Measurements from ENCODE around the gene CDKAL1.

Gene CDKAL1

DNA sequence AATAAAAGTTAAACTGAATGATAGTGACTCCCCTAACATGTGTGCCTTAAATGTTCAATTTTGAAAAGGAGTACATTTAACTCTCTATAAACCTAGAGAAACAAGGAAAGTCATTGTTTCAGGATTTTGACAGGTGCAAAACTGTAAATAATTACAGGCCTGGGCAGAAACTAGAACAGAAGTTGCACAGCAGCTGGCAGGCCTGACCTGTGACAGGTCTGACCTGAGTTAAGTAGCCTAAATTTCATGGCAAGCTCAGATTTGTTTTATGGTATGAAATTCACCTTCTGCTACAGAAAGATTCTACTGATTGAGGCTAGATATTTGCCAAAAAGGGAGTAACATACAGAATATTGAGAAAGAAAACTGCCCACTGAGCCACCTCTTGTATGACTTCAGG lies 166.1 kb downstream of the CDKAL1 start:
- H3K4me1 ChIP-seq (ENCODE audit: low read length): peaks cover 11% of the 10 kb centered on the region
- H3K36me3 ChIP-seq (replicated peaks; ENCODE audit: low read depth, low read length): no peaks in the 10 kb centered on the region
- no peak overlapping the region for H3K4me2 ChIP-seq (ENCODE audit: low read length)
- H3K9ac ChIP-seq (ENCODE audit: low read length): no peak overlapping the region
- H3K4me3 ChIP-seq (ENCODE audit: low read length): no peak overlapping the region
- H3K27me3 ChIP-seq (ENCODE audit: low read depth, low read length): no peaks in the 10 kb centered on the region
- H2AFZ ChIP-seq (ENCODE audit: low read depth, low read length): no peak overlapping the region
- TF ChIP-seq, protein P1, sequence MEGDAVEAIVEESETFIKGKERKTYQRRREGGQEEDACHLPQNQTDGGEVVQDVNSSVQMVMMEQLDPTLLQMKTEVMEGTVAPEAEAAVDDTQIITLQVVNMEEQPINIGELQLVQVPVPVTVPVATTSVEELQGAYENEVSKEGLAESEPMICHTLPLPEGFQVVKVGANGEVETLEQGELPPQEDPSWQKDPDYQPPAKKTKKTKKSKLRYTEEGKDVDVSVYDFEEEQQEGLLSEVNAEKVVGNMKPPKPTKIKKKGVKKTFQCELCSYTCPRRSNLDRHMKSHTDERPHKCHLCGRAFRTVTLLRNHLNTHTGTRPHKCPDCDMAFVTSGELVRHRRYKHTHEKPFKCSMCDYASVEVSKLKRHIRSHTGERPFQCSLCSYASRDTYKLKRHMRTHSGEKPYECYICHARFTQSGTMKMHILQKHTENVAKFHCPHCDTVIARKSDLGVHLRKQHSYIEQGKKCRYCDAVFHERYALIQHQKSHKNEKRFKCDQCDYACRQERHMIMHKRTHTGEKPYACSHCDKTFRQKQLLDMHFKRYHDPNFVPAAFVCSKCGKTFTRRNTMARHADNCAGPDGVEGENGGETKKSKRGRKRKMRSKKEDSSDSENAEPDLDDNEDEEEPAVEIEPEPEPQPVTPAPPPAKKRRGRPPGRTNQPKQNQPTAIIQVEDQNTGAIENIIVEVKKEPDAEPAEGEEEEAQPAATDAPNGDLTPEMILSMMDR (IDR thresholded peaks at IDR 0.05; ENCODE audit: low read depth, low read length): no peak
- no peak for TF ChIP-seq EZH2phosphoT487 (IDR thresholded peaks at IDR 0.05; ENCODE audit: low read depth)
- H4K20me1 ChIP-seq (ENCODE audit: insufficient read depth, low read length): no peaks in the 10 kb centered on the region
- H3K79me2 ChIP-seq (ENCODE audit: low read length): 0 out of 2 replicates have a peak, but pooled peaks cover 3% of the 10 kb centered on the region
- no peak overlapping the region for H3K27ac ChIP-seq (ENCODE audit: low read length)
- H3K9me3 ChIP-seq (ENCODE audit: insufficient read depth, low read length): no peaks in the 10 kb centered on the region

DNA sequence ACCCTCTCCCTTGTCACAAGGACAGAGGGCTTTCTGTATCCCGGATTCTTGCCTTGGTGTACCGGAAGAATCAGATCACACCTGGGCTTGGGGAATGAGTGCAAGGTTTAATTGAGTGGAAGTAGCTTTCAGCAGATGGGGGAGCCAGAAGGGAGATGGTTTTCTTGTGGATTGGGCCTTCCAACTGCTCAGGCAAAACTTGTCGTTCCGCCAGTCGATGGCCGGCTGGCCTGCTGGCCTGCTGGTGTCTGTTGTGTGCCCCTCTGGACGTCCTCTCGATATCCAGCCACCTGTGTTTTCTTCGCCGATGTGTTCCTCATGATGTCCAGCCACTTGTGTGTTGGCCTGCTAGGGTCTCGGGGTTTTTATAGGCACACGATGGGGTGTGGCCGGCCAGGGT lies 168.1 kb downstream of the CDKAL1 start:
- Histone ChIP-seq H3K4me3 (ENCODE audit: low read length) (no peak overlapping the region), H3K9me3 (ENCODE audit: insufficient read depth, low read length) (no peaks in the 10 kb centered on the region), H3K79me2 (ENCODE audit: low read length) (0 out of 2 replicates have a peak, but pooled peaks cover 3% of the 10 kb centered on the region), H3K27ac (ENCODE audit: low read length) (no peak overlapping the region), H2AFZ (ENCODE audit: low read depth, low read length) (no peak overlapping the region), H4K20me1 (ENCODE audit: insufficient read depth, low read length) (no peaks in the 10 kb centered on the region), H3K27me3 (ENCODE audit: low read depth, low read length) (no peaks in the 10 kb centered on the region), H3K36me3 (replicated peaks; ENCODE audit: low read depth, low read length) (no peaks in the 10 kb centered on the region), H3K9ac (ENCODE audit: low read length) (no peak overlapping the region), H3K4me1 (ENCODE audit: low read length) (peaks cover 11% of the 10 kb centered on the region), H3K4me2 (ENCODE audit: low read length) (no peak overlapping the region)
- TF ChIP-seq, protein P1 (IDR thresholded peaks at IDR 0.05; ENCODE audit: low read depth, low read length): no peak
- no peak for TF ChIP-seq EZH2phosphoT487 (IDR thresholded peaks at IDR 0.05; ENCODE audit: low read depth)

DNA sequence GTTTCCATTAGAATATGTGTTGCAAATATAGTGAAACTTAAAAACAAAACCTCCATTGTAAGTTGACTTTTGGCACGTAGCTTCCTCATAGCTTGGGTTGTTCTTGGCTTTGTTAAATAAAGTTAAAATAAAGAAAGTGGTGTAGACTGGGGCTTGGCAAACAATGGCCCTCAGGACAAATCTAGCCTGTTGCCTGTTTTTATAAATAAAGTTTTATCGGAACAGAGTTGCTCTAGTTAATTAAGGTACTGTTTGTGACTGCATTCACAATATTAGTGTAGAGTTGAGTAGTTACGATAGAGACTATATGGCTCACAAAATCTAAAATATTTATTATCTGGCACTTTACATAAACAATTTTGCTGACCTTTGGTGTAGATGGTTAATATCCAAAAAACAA lies 168.8 kb downstream of the CDKAL1 start:
- no peaks in the 10 kb centered on the region for H3K9me3 ChIP-seq (ENCODE audit: insufficient read depth, low read length)
- H2AFZ ChIP-seq (ENCODE audit: low read depth, low read length): no peak overlapping the region
- H3K4me1 ChIP-seq (ENCODE audit: low read length): peaks cover 11% of the 10 kb centered on the region
- 0 out of 2 replicates have a peak, but pooled peaks cover 3% of the 10 kb centered on the region for H3K79me2 ChIP-seq (ENCODE audit: low read length)
- no peaks in the 10 kb centered on the region for H3K27me3 ChIP-seq (ENCODE audit: low read depth, low read length)
- H4K20me1 ChIP-seq (ENCODE audit: insufficient read depth, low read length): no peaks in the 10 kb centered on the region
- no peak overlapping the region for H3K27ac ChIP-seq (ENCODE audit: low read length)
- H3K36me3 ChIP-seq (replicated peaks; ENCODE audit: low read depth, low read length): no peaks in the 10 kb centered on the region
- no peak overlapping the region for H3K4me2 ChIP-seq (ENCODE audit: low read length)
- no peak overlapping the region for H3K4me3 ChIP-seq (ENCODE audit: low read length)
- H3K9ac ChIP-seq (ENCODE audit: low read length): no peak overlapping the region
- TF ChIP-seq EZH2phosphoT487 (IDR thresholded peaks at IDR 0.05; ENCODE audit: low read depth): no peak
- TF ChIP-seq, protein P1 (IDR thresholded peaks at IDR 0.05; ENCODE audit: low read depth, low read length): no peak

DNA sequence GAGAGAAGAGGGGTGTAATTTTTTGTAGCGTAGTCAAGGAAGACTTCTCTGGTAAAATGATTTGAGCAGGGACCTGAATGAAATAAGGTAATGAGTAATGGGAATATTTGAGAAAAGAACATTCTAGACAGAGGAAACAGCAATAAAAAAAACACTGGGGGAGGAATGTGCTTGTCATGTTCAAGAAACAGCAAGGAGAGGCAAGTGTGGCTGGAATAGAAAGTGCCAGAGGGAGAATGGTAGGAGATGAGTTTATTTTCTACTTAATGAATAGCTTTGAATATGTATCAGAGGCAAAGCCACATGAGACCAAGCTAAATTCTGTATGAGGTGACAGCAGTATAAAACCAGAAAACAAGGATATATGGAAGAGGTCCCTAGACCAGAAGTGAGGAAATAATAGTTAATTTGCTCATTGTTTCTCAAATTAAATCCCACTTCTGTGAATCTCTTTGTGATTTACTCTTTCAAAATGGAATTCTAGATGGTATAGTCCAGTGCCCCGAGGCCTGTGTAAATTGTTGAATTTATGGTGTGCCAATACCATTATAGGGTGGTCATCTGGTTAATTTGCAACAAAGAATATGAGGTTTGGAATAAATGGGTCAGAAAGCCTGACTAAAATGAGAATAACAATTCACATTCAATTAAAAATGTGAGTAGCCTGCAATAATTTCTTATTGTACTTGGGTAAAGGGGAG lies 170.2 kb downstream of the CDKAL1 start:
- H3K9me3 ChIP-seq (ENCODE audit: insufficient read depth, low read length): no peaks in the 10 kb centered on the region
- no peaks in the 10 kb centered on the region for H3K27me3 ChIP-seq (ENCODE audit: low read depth, low read length)
- no peak overlapping the region for H3K9ac ChIP-seq (ENCODE audit: low read length)
- no peaks in the 10 kb centered on the region for H3K79me2 ChIP-seq (ENCODE audit: low read length)
- H3K4me2 ChIP-seq (ENCODE audit: low read length): no peak overlapping the region
- no peaks in the 10 kb centered on the region for H3K36me3 ChIP-seq (replicated peaks; ENCODE audit: low read depth, low read length)
- H4K20me1 ChIP-seq (ENCODE audit: insufficient read depth, low read length): no peaks in the 10 kb centered on the region
- no peak for TF ChIP-seq EZH2phosphoT487 (IDR thresholded peaks at IDR 0.05; ENCODE audit: low read depth)
- TF ChIP-seq, protein P1 (IDR thresholded peaks at IDR 0.05; ENCODE audit: low read depth, low read length): no peak
- H2AFZ ChIP-seq (ENCODE audit: low read depth, low read length): no peak overlapping the region
- H3K4me3 ChIP-seq (ENCODE audit: low read length): no peak overlapping the region
- no peaks in the 10 kb centered on the region for H3K4me1 ChIP-seq (ENCODE audit: low read length)
- no peak overlapping the region for H3K27ac ChIP-seq (ENCODE audit: low read length)
